Measurements from ENCODE around the gene TNN.
"Not testable (repeated sequence)": the region's sequence is repeated elsewhere in the genome, so short reads cannot be mapped to it uniquely, and the experiment has no call there.

The TNN gene

GRCh38 chr1:175067362-175068106 is at the start of gene TNN:
Gene TNN, plus strand, starts transcription at chr1:175067833. Its CDS starts 9,586 bp downstream, at chr1:175077419.
- DNase-seq = no peak

GRCh38 chr1:175019524-175019923 is 48.1 kb upstream of the TNN start:
- no peak for DNase-seq

- DNase-seq = peak; percentile 98
Observed at GRCh38 chr1:175023043-175023921, 44.4 kb upstream of the TNN start, which contains the start of gene MRPS14. Gene MRPS14, minus strand, starts transcription at chr1:175023425. Its CDS starts 17 bp downstream, at chr1:175023408.

GRCh38 chr1:175023922-175024242 is 43.8 kb upstream of the TNN start:
- not testable (repeated sequence) for DNase-seq

GRCh38 chr1:175024773-175025172 is 42.9 kb upstream of the TNN start:
- no peak for DNase-seq

GRCh38 chr1:175033953-175034352 is 33.7 kb upstream of the TNN start:
- DNase-seq = no peak

- DNase-seq = no peak
Observed at GRCh38 chr1:175034775-175035174, 32.9 kb upstream of the TNN start.

GRCh38 chr1:175035865-175036264 is 31.8 kb upstream of the TNN start:
- DNase-seq = no peak

- DNase-seq = no peak
Observed at GRCh38 chr1:175036476-175036875, 31.2 kb upstream of the TNN start.

- no peak for DNase-seq
Observed at GRCh38 chr1:175037416-175037815, 30.2 kb upstream of the TNN start.

GRCh38 chr1:175040324-175040879 is 27.2 kb upstream of the TNN start:
- no peak for DNase-seq

GRCh38 chr1:175042650-175043049 is 25.0 kb upstream of the TNN start:
- no peak for DNase-seq

- no peak for DNase-seq
Observed at GRCh38 chr1:175043824-175044223, 23.8 kb upstream of the TNN start.

- DNase-seq = not testable (repeated sequence)
Observed at GRCh38 chr1:175044591-175044990, 23.0 kb upstream of the TNN start.

GRCh38 chr1:175045097-175045496 is 22.5 kb upstream of the TNN start:
- DNase-seq = no peak

GRCh38 chr1:175045519-175045918 is 22.1 kb upstream of the TNN start:
- no peak for DNase-seq

GRCh38 chr1:175050992-175051391 is 16.6 kb upstream of the TNN start:
- no peak for DNase-seq

GRCh38 chr1:175054736-175055135 is 12.9 kb upstream of the TNN start:
- no peak for DNase-seq

- DNase-seq = no peak
Observed at GRCh38 chr1:175062339-175062738, 5.3 kb upstream of the TNN start.

- no peak for DNase-seq
Observed at GRCh38 chr1:175062858-175063257, 4.8 kb upstream of the TNN start.

- no peak for DNase-seq
Observed at GRCh38 chr1:175070818-175071217, 3.2 kb downstream of the TNN start.

- no peak for DNase-seq
Observed at GRCh38 chr1:175071276-175071943, 3.8 kb downstream of the TNN start.

Measured in activated naive CD4-positive, alpha-beta T cell treated with anti-CD3 and anti-CD28 coated beads, Interleukin-2, amount 50 U/mL, for 16 hours (primary cell).